Vagina (tissue), 2 donors: ENCODE results near the gene KLB.

Source experiments
- CTCF ChIP-seq, 3 experiments: fragments of 450-650 bp in 2 of 3; fragments of 200-600 bp in 1 of 3; sonication (generic) in 1 of 3; IDR thresholded peaks; one replicate each; pipeline ENCODE4 v1.5.1; 2017 to 2019; ENCODE audit warnings: antibody characterized with exemption in 3 of 3, mild to moderate bottlenecking in 2 of 3, moderate library complexity in 2 of 3
- POLR2A ChIP-seq, 2 donors: fragments of 450-650 bp; IDR thresholded peaks; one replicate each; pipeline ENCODE4 v1.6.1; 2017; ENCODE audit warnings: antibody characterized with exemption in 2 of 2, mild to moderate bottlenecking in 2 of 2, moderate library complexity in 2 of 2

GRCh38 chr4:39467464-39467863, 60.7 kb downstream of the KLB start:
- no peak for TF ChIP-seq CTCF (IDR thresholded peaks at IDR 0.05)
- no peak for TF ChIP-seq POLR2A (IDR thresholded peaks at IDR 0.05)
